HG03196 (cell line): Measurements from ENCODE around the gene CAMK2D.
"Not testable (repeated sequence)": the region's sequence is repeated elsewhere in the genome, so short reads cannot be mapped to it uniquely, and the experiment has no call there.

Experiments used
- ATAC-seq: cut with Tn5 transposase; IDR thresholded peaks from one replicate; pipeline ENCODE4 v1.9.1; 2021; ENCODE audit not compliant: unreplicated experiment

The CAMK2D gene

DNA sequence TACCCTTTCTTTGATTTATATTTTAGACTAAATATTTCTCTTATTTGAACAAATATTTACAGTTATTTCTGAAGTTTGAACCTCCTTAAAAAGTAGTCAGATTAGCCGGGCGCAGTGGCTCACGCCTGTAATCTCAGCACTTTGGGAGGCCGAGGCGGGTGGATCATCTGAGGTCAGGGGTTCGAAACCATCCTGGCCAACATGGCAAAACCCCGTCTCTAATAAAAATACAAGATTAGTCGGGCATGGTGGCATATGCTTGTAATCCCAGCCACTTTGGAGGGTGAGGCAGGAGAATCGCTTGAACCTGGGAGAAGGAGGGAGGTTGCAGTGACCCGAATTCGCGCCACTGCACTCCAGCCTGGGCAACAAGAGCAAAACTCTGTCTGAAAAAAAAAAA lies 2.4 kb upstream of the CAMK2D start:
- not testable (repeated sequence) for ATAC-seq

GRCh38 chr4:113763029-113763285 lies 1.4 kb upstream of the CAMK2D start:
- ATAC-seq, result no peak

DNA sequence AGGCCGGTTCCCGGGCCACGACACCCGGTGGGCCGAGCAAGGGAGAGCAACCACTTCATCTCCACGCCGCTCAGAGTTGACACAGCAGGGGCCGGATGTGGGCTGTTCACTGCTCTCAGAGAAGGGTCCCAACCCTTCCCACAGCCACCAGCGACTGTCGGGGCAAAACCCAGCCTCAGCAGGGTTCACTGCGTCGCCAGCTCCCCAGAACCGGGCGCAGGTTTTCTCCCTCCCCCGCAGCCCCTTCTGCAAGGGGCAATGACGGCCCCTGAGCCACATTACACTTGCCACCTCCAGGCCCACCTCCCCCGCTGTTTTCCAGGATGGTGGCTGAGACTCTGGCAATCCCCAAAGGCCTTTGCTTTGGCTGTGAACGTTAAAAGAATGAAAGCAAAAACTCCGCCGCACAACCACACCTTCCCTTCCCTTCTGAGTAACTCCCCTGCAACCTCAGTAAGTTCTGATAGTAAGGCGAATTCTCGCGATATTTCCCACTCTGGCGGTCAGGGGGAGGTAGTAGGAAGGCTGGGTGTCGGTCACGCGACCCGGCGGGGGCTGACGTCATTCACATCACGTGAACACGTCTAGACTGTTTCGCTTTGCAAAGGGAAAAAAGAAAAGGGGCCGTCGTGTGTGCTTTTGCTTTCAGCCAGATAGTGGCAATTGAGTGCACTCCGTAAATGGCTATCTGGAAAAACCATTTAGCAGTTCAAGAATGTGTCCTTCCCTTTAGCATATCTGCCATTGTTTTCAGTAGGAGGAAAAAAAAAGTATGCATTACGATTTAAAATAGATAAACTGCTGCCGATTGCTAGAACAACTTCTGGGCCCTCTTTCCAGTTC lies 869 bp upstream of the CAMK2D start:
- peak; percentile 63 for ATAC-seq

- ATAC-seq, result peak; percentile 18
Measured at GRCh38 chr4:113760795-113761619, 531 bp downstream of the CAMK2D start.

DNA sequence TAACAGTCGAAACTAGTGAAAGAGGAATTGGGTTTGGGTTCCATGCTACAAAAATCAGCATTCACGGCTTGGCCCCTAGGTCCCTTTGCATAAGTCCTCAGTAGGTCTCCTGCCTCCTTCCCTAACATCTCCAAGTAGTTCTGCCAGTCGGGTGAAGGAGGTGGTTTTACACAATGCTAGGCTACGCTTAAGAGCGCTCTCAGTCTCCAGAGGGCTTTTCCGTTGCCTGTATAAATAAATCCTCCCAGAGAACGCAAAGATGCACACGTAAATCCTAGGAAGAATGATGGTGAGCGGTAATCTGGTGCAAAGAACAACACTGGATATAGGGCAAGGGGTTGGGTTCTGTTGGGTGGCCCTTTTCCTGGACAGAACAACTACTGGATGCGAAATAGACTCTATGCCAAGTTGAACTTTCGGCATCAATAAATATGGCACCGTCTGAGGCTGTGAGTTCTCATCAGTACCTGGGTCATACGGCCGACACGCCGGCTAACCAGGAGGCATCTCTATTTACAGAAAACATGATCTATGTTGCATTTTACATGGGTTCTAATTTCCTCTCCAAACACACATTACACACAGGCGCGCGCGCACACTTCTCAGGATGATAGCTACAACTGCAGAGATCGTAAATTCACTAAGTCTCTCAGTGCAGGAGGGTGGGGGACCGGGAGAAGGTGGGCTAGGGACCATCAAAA lies 1.3 kb downstream of the CAMK2D start:
- no peak for ATAC-seq

- no peak for ATAC-seq
Measured at GRCh38 chr4:113759696-113760093, 1.8 kb downstream of the CAMK2D start.

- ATAC-seq, result no peak
Measured at GRCh38 chr4:113758372-113758771, 3.2 kb downstream of the CAMK2D start.

- ATAC-seq, result no peak
Measured at GRCh38 chr4:113757486-113757885, 4.1 kb downstream of the CAMK2D start.

- ATAC-seq, result peak; percentile 83
Measured at GRCh38 chr4:113756005-113756410, 5.5 kb downstream of the CAMK2D start.

GRCh38 chr4:113750734-113751133 lies 10.8 kb downstream of the CAMK2D start:
- no peak for ATAC-seq

DNA sequence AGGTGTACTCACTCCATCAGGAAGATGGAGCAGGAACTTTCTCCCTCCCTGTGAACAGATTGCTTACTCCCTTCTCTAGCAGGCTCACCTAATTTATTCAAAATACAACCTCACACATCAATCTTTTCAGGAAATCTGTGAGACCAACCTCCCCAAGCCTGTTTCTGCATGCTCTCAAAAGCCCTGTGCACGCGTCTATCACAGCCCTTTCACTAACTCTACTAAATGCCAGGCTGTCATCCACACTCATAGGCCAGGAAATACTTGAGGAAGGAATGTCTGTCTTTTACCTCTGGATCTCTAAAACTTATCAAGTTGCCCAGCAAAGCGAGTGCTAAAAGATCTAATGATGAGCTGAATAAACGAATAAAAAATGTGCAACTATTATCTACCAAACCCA lies 11.2 kb downstream of the CAMK2D start:
- ATAC-seq, result no peak

GRCh38 chr4:113749178-113749577 lies 12.4 kb downstream of the CAMK2D start:
- no peak for ATAC-seq

- no peak for ATAC-seq
Measured at GRCh38 chr4:113747949-113748348, 13.6 kb downstream of the CAMK2D start.

DNA sequence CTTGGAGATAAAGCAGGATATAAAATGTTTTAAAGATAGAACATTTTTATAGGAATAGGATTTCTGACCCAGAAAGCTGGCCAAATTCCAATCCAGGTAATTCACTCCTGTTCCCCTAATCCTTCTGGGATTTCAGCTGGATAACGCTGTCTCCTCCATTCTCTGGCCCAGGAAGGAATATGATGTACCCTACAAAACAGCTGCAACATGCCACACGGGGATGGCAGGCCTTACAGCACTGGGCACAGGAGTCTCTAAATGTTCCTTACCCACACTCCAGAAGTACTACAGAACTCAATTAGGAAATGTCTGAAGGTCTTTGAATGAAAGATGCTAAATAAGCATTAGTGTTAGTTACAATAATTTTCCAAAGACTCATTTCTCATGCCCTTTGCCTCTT lies 15.8 kb downstream of the CAMK2D start:
- no peak for ATAC-seq

- ATAC-seq, result no peak
Measured at GRCh38 chr4:113744667-113745240, 16.8 kb downstream of the CAMK2D start.

DNA sequence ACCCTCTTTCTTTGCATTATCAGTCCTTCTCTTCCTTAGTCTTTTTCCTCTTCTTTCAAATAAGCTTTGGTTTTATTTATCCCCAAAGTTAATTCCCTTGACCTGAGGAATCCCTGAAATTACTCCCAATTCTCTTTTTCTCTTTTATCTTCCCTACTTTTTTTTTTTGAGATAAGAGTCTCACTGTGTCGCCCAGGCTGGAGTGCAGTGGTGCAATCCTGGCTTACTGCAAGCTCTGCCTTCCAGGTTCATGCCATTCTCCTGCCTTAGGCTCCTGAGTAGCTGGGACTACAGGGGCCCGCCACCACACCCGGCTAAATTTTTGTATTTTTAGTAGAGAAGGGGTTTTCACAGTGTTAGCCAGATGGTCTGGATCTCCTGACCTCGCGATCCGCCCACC lies 17.8 kb downstream of the CAMK2D start:
- ATAC-seq, result no peak

GRCh38 chr4:113742643-113743042 lies 18.9 kb downstream of the CAMK2D start:
- ATAC-seq, result no peak

DNA sequence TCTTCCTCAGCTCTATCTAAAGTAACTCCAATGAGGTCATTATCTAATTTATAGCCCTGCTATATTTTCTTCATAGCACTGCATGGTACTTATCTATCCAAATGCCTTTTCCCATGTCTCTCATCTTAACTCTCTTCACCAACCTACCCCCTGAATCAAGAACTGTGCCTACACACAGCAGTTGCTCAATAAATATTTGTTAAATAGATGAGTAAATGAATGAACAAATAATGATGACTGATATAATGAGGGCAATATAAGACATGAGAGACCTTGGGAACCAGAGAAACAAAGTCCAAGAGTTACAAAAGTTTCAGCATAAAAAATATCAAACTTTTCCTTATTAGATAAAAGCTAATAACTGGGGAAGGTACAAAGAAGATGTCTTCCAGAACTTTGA lies 19.6 kb downstream of the CAMK2D start:
- ATAC-seq, result no peak

DNA sequence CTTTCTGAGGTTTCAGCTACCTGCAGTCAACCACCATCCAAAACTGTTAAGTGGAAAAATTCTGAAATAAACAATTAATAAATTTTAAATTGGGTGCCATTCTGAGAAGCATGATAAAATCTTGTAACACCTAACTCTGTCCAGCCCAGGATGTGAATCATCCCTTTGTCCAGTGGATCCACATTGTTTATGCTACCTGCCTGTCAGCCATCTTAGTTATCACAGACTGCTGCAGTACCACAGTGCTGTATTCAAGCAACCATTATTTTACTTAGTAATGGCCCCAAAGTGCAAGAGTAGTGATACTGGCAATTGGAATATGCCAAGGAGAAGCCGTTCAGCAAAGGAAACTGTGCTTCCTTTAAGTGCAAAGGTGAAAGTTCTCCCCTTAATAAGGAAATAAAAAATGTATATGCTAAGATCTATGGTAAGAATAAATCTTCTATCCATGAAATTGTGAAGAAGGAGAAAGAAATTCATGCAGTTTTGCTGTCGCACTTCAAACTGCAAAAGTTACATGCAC lies 20.6 kb downstream of the CAMK2D start:
- ATAC-seq, result no peak

DNA sequence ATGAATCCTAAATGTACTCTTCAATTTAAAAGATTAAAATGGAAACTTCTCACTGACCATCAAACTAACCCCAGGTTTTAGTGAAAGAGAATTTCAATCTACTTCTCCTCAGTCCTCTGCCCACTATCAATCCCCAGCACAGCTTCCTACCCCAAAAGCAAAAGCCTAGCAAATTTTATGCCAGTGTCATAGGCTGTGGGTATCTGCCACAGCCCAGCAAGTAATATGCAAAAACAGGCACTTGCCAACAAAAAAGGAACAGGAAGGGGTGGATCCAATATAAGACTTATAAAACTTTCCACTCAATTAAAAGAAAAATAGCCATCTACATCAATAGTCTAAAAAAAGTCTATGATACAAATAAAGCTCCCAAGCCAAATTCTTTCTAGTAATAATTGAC lies 22.3 kb downstream of the CAMK2D start:
- no peak for ATAC-seq

DNA sequence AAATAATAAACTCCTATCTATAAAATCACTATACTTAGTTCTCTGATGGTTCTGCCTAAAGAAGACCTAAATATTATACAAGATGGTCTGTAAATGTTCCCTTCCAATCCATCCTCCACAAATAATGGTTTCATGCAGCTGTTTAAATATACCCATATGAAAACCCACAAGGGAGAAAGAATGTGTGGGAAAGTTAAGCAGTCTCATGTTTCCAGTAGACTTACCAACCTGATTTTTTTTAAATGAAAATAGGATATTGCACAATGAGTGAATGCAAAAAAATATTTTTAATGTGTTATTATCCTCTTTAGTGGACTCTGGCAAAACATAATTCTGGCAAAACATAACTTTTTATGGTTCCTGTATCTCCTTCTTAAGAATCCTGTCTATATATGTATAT lies 23.3 kb downstream of the CAMK2D start:
- ATAC-seq, result no peak
